Measurements from ENCODE around the gene UGT1A8.
"Not testable (repeated sequence)": the region's sequence is repeated elsewhere in the genome, so short reads cannot be mapped to it uniquely, and the experiment has no call there.

Gene UGT1A8

DNA sequence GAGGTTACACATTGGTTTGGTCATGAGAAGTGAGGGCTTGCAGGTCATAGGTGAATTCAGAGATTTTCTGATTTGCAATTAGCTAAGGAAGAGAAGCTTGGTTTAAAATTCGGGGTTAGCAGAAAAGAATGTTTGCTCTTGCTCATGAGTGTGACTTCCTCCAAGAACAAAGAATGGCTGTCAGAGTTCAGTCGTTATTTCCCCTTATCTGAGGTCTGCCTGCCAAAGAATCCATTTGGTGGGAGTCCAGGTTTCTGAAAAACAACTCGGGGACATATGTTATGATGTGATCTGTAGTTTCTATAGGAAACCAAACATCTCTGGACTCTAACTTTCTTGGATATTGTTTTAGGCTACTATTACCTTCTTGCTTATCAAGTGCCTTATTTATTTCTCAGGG, 72.1 kb downstream of the UGT1A8 start:
- DNase-seq, result no peak

DNA sequence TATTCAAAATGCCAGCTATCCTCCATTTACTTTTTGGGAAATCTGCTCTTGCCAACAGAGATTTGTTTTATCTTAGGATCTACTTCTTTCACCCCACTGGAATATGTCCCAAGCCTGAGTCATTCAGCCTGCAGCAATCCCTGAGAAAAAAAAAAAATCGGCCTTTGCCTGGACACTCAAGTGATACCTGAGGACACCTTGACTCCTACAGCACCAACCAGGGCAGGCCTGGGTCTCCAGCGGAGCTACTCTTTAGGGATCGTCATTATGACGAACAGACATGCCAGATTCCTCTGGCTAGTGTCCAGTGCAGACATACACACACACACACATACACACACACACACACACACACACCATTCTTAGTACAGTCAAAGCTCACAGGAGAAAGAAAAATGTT, 73.0 kb downstream of the UGT1A8 start:
- no peak for DNase-seq

DNA sequence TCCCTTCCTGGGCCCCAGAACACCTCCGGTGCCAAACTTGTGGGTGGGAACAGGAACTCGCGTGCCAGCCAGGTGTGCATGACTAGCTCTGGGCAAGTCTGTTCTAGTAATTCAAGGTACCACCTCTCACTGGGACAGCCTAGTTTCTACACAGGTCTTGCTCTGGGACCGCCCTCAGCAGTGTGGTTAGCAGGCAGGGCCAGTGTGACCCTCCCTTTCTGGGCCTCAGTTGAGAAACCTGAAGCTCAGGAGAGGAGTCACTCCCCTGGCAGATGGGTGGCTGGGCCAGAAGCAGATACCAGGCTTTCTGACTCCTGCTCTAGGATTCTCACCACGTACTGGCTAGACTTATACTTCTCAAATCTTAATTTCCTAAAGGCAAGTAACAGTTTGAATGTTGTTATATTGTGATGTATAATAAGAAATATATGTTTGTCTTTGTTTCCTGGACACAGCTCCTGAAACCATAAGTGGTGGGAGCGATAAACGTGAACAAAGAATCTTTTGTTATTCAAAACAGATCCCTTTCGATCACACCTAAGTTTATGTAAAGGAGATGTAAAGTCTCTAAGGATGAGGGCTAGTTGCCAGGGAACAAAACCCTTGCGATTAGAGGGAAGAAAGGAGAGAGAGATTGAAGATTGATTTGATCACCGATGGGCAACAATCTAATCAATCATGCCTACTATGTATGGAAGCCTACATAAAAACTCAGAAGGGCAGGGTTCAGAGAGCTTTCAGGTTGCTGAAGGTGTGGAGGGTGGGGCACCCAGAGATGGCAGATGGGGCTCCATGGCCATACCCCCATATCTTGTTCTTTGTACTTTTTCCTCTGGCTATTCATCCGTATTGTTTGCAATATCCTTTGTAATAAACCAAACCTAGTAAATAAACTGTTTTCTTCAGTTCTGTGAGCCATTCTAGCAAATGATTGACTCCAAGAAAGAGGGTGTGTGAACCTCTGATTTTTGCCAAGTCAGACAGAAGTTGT, 74.3 kb downstream of the UGT1A8 start:
- no peak for DNase-seq

DNA sequence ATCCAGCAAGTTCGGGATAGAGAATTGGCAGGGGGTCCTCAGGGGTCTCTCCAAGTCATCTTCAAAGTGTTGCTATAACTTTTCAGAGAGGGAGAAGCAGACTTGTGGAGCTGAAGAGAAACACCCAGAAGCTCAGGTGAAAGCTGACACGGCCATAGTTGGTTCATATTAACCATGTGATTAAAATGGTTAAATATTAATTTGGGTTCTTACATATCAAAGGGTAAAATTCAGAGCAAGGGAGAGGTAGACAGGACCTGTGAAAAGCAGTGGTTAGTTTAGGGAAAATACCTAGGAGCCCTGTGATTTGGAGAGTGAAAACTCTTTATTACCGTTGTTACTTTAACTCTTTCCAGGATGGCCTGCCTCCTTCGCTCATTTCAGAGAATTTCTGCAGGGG, 75.2 kb downstream of the UGT1A8 start, which contains the start of gene UGT1A6:
UGT1A6 (plus strand) TSS at position 243 of the 400 bp plus-strand sequence; CDS start at position 358, 115 bp downstream.
- no peak for DNase-seq

DNA sequence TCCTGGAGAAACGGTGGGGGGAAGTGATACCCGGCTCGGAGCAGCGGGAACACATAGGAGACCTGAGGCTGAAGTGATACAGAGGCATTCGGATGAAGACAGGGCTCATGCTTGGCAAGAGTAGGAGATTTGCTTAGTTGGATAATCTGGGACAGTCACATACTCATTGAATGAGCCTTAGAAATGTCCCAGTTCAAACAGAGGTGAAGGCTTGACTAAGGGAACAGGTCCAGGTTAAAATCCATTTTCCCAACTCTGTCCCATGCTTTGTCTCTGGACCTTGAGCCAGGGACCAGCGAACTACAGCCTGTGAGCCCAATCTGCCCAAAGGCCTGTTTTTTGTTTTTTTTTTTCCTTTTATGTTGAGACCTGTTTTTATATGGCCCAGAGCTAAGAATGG, 76.5 kb downstream of the UGT1A8 start:
- DNase-seq, result no peak

DNA sequence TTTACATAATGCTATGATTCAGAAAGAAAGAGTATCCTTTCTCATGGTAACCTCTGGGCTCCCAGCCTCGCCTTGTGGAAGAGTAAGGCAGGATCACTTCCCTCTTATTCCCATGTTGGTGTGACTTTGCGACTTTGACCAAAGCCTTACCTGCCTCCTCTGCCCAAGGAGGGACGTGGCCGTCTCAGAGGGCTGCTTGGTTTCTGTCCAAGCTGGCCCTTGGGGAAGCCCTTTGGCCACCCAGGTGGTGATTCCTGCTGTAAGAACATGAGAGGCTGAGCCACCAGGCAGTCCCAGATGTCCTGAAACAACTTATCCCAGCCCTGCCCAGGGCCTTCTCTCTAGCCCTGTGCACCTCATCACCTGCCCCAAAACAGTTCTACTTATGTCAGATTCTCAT, 81.3 kb downstream of the UGT1A8 start:
- DNase-seq, result no peak

DNA sequence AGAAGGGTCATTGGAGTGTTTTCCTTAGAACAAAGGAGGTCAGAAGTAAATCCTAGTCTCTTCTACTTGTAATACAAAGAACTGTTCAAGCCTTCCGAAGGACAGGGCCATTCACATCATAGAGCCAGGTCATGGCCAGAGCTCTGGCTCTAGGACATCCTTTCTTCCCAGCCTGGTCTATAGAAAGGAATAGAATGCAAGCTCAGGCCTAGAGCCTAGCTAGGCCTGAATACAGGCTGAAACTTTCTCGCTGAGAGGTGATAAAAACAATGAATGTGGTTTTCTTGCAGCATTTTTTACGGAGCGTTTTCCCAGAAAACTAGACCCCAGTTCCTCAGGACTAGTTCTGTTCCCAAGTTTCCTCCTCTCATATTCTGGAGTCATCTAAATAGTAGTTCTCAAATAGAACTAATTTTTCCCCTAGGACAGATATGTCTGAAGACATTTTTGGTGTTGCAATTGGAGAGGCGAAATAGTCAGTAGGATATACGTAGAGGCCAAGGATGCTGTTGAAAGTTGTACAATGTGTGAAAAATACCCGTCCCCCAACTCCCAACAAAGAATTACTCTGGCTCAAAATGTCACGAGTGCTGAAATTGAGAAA, 82.1 kb downstream of the UGT1A8 start:
- no peak for DNase-seq

DNA sequence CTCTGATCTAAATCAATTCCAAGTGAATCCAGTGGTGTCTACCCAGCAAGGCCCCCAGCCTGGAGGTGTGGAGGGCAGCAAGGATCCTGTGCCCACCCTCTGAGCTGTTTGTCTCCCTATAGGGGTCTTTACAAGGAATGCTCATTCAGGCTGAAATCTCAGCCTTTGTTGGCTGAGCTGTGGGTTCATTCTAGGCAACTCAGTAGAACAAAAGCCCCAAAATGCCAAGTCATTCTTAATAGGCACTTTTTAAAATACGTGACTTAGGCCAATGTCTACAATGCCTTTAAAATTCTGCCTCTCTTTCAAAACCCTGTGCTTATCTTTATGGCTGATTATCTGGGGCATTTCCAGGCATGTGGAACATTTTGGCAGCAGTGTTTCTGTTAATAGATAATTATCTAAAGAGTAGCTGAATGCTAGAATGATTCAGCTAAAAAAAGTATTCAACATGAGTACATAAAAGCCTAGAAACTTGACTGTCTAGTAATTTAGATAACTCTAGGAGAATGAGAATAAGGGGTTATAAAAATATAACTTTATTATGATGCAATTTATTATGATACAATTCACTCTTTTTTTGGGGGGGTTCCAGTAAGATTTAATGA, 82.7 kb downstream of the UGT1A8 start:
- DNase-seq, result no peak

DNA sequence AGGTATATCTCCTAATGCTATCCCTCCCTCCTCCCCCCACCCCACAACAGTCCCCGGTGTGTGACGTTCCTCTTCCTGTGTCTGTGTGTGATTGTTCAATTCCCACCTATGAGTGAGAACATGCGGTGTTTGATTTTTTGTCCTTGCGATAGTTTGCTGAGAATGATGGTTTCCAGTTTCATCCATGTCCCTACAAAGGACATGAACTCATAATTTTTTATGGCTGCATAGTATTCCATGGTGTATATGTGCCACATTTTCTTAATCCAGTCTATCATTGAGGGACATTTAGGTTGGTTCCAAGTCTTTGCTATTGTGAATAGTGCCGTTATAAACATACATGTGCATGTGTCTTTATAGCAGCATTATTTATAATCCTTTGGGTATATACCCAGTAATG, 83.4 kb downstream of the UGT1A8 start:
- DNase-seq, result not testable (repeated sequence)

DNA sequence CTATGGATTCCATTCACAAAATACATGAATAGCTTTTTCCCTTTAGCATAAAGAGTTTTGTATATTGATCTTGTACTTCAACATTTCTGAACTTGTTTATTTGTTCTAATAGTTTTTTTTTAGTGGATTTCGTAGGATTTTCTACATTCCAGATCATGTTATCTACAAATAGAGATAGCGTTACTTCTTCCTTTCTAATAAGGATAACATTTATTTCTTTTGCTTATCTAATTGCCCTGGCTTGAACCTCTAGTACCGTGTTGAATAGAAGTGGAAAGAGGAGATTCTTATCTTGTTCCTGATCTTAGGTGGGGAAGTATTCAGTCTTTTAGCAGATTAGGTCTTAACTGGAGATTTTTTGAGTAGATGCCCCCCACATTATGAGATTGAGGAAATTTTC, 84.8 kb downstream of the UGT1A8 start:
- no peak for DNase-seq

DNA sequence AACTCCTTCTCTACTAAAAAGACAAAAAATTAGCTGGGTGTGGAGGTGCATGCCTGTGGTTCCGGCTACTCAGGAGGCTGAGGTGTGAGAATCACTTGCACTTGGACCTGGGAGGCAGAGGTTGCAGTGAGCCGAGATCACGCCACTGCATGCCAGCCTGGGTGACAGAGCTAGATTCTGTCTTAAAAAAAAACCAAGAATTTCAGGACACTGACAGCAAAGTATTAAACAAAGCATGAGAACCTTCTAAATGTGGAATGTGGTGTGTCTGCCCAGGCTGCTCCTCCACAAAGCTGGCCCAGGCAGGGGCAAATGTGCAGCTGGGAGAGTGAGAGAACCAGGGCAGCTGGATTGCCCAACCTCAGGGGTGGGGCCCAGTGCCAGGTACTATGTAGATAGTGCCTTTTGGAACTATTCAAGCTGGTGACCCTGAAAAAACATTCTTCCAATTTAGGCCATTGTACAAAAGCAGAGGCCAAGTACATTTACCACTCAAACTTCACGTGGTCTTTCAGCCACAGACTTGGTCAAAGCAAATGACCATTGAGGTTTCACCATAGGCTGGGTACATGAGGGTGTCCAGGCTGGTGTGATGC, 88.6 kb downstream of the UGT1A8 start:
- no peak for DNase-seq

DNA sequence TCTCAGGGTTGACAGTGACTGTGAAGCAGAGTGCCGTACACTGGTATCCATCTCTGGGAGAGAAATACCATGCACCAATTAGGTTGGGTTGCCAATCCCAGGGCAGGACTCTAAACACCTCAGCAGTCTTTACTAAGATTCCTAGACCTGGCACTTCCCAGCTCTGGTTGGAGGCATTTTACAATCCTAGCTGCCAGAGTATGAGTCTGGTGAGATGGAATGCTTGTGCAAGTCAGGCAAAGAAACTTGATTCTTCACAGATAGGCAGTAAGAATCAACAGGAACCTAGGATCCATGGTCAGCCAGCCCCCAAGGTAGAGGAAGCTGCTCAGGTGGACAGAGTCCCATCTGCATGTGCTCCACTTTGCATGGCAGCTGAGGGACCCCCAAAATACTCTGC, 89.3 kb downstream of the UGT1A8 start:
- DNase-seq, result no peak

DNA sequence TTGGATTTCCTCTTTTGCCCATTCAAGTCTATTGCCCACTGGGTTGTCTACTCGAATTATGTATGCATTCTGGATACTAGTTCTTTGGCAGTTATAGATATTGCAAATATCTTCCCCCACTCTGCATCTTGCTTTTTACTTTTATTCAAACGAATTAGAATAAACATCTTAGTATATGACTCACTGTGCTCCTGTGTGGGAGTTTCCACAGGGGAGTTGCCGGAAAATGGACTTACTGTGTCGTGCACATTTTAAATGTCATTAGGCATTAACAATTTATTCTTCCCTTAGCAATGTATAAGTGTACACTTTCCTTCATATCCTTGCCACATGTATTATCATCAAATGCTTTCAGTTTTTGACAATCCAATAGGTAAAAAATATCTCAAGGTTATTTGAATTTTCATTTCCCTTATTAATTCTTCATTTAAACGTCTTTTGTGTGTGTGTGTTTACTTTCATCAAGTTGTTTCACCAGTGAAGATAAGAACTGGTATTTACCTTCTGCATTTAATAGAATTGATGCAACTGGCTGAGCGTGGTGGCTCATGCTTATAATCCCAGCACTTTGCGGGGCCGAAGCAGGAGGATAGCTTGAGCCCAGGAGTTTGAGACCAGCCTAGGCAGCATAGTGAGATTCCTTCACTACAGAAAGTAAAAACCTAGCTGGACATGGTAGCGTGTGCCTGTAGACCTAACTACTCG, 90.7 kb downstream of the UGT1A8 start:
- DNase-seq, result no peak

DNA sequence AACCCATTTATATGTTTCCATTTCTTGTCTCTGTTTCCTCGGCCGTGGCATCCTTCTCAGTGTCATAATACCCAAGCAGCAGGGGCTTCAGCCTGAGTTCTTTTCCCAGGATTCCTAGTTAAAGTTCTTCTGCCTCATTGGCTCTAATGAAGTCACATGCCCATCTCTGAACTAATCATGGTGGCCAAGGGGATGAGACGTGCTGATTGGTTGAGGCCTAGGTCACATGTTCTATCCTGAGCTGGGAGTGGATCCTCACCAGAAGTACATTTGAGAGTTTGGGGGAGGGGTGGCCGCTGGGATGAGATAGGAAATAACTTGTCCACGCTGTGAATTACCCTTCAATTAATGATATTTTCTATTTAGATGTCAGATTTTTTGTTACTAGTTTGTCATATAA, 91.5 kb downstream of the UGT1A8 start:
- DNase-seq, result no peak

DNA sequence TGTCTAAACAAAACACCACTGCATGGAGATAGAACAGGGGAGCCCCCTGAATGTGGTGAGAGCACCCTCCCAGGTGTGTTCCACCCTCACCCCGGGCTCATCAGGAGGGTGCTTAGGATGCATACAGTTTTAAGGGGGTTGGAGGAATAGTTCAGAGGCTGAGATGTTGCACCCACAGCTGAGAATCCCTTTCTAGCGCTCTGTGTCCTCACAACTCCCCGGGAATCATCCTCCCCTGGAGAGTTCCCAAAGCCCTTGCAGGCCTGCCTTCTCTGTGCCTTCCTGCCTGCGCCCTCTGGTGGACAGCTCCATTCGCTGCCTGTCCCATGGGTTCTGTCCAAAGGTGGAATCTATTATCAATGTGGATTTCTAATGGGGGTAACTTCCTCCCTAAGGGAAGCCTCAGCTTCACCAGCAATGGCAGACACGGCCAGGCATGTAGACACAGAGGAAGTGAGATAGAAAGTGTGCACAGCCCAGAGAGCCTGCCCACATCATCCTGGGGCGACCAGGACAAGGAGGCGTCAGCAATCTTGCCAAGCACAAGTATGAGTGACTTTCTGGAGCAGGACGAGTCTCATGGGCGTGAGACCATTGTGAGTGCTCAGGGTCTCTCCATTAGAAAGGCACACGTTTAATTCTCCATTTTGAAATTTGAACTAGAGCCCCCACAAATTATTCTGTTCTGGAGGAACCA, 94.0 kb downstream of the UGT1A8 start:
- DNase-seq, result peak; percentile 79

DNA sequence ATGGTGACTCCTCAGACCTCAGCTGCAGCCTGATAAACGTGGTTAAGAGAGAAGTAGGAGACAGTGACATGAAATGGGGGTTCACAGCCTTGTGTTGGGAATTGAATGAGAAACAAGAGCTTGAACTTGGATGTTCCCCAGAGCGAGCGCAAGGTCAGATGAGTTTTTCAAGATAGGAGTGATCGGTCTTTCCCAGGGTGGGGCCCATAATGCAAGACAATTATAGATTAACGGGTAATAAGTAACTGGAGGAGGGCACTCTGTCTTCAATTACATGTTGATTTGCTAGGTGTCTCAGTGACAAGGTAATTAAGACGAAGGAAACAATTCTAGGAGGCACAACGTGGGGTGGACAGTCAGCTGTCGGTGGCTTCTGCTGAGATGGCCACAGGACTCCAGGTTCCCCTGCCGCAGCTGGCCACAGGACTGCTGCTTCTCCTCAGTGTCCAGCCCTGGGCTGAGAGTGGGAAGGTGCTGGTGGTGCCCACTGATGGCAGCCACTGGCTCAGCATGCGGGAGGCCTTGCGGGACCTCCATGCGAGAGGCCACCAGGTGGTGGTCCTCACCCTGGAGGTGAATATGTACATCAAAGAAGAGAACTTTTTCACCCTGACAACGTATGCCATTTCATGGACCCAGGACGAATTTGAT, 95.3 kb downstream of the UGT1A8 start, which contains the start of gene UGT1A5:
UGT1A5 (plus strand) TSS at position 297 of the 651 bp plus-strand sequence; CDS start at position 382, 85 bp downstream.
- no peak for DNase-seq

DNA sequence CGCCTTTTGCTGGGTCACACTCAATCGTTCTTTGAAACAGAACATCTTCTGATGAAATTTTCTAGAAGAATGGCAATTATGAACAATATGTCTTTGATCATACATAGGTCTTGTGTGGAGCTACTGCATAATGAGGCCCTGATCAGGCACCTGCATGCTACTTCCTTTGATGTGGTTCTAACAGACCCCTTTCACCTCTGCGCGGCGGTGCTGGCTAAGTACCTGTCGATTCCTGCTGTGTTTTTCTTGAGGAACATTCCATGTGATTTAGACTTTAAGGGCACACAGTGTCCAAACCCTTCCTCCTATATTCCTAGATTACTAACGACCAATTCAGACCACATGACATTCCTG, 95.8 kb downstream of the UGT1A8 start:
- DNase-seq, result no peak

DNA sequence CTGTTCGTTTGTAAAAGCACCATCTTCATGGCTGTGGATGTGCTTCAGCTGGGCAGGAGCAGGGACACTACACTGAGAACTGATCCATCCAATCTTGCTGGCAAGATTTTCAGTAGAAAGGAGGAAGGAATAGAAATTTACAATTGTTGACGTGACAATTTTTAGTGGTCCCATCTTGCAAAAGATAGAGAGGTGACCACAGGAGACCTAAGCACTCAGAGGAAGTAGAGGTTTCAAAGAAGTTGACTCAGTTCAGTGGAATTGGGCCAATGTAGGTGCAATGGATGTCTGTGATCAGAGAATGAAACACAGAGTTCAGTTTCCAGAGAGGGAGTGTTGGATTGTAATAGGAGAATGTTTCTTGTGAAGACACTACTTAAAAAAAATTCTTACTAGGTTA, 96.7 kb downstream of the UGT1A8 start:
- DNase-seq, result no peak

DNA sequence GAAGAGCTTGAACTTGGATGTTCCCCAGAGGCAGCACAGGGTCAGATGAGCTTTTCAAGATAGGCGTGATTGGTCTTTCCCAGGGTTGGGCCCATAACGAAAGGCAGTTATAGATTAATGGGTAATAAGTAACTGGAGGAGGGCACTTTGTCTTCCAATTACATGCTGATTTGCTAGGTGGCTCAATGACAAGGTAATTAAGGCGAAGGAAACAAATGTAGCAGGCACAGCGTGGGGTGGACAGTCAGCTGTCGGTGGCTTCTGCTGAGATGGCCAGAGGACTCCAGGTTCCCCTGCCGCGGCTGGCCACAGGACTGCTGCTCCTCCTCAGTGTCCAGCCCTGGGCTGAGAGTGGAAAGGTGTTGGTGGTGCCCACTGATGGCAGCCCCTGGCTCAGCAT, 101.1 kb downstream of the UGT1A8 start, which contains the start of gene UGT1A4:
UGT1A4 (plus strand) TSS at position 185 of the 400 bp plus-strand sequence; CDS start at position 270, 85 bp downstream.
- no peak for DNase-seq

DNA sequence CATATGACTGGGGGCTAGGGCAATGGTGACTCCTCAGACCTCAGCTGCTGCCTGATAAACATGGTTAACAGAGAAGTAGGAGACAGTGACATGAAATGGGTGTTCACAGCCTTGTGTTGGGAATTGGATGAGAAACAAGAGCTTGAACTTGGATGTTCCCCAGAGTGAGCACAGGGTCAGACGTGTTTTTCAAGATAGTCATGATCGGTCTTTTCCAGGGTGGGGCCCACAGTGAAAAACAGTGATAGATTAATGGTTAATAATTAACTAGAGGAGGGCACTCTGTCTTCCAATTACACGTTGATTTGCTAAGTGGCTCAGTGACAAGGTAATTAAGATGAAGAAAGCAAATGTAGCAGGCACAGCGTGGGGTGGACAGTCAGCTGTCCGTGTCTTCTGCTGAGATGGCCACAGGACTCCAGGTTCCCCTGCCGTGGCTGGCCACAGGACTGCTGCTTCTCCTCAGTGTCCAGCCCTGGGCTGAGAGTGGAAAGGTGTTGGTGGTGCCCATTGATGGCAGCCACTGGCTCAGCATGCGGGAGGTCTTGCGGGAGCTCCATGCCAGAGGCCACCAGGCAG, 111.4 kb downstream of the UGT1A8 start, which contains the start of gene UGT1A3:
UGT1A3 (plus strand) TSS at position 320 of the 579 bp plus-strand sequence; CDS start at position 405, 85 bp downstream.
- DNase-seq, result no peak
